PC-3 (cell line): ENCODE measurements around the gene C22orf42.

Source experiments
- EZH2 ChIP-seq: fragments of 300-600 bp; sonication (generic); IDR thresholded peaks from one replicate; pipeline ENCODE4 v1.6.1; 2017; ENCODE audit warnings: antibody characterized with exemption, mild to moderate bottlenecking, low read length; ENCODE audit not compliant: unreplicated experiment
- EZH2phosphoT487 ChIP-seq: fragments of 300-600 bp; sonication (generic); IDR thresholded peaks from 2 replicates; pipeline ENCODE4 v1.6.1; 2018; ENCODE audit warnings: mild to moderate bottlenecking, antibody characterized with exemption, low read length, borderline replicate concordance
- TF ChIP-seq, protein P1 (sequence below): fragments of 300-600 bp; sonication (generic); conservative IDR thresholded peaks from 2 replicates; pipeline ENCODE4 v1.5.1; 2017; ENCODE audit warnings: antibody characterized with exemption, low read depth, mild to moderate bottlenecking, low read length

DNA sequence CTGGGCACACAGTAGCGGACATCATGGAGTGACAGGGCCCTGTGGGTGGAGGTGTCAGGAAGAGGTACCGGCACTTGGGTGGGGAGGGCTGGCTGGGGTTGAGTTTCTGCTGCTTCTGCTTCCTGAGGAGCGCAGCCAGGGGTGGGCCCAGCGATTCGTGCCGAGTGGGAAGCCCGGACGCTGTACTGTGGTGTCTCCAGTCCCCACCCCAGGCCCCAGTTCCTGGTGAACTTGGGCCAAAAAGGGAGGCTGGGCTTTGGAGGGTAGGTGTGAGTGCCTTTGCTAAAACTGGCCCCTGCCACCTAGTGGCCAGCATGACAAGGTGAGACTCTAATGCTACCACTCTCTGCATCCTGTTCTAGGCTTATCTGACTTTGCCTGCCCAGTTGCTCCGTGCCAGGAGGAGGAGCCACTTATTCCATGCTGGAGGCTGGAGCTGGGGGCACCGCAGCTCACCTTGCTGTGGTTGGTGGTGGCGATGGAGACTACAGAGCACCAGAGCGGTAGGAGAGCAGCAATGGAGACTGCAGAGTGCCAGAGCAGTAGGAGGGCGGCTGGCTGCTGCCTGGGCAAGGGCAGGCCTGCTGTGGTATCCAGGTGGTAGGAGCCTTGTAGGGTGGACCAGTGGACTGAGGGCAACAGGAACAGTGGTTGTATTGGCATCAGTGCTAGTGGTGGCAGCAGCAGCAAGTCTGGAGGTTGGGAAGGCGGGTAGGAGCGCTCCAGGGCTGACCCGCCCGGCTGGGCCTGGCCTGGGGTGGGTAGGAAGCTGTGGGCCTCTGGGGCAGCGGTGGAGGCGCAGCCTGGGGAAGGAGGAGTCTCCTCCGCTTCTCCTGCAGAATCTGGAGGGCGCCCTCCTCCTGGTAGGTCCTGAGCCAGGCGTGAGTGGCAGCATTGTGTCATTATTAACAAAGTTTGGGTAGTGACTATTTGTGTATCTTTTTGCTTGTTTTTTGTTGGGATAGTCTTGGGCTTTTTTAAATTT, 48.0 kb upstream of the C22orf42 start:
- TF ChIP-seq, protein P1, sequence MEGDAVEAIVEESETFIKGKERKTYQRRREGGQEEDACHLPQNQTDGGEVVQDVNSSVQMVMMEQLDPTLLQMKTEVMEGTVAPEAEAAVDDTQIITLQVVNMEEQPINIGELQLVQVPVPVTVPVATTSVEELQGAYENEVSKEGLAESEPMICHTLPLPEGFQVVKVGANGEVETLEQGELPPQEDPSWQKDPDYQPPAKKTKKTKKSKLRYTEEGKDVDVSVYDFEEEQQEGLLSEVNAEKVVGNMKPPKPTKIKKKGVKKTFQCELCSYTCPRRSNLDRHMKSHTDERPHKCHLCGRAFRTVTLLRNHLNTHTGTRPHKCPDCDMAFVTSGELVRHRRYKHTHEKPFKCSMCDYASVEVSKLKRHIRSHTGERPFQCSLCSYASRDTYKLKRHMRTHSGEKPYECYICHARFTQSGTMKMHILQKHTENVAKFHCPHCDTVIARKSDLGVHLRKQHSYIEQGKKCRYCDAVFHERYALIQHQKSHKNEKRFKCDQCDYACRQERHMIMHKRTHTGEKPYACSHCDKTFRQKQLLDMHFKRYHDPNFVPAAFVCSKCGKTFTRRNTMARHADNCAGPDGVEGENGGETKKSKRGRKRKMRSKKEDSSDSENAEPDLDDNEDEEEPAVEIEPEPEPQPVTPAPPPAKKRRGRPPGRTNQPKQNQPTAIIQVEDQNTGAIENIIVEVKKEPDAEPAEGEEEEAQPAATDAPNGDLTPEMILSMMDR, result peak; percentile 65
- TF ChIP-seq EZH2phosphoT487 (no peak), EZH2 (no peak)
